Measurements from ENCODE around the gene ERRFI1.
"Not testable (repeated sequence)": the region's sequence is repeated elsewhere in the genome, so short reads cannot be mapped to it uniquely, and the experiment has no call there.

Gene ERRFI1

GRCh38 chr1:7967651-7968050 is 58.5 kb downstream of the ERRFI1 start:
- DNase-seq (ENCODE audit: low spot score), result no peak

GRCh38 chr1:7967196-7967595 is 58.9 kb downstream of the ERRFI1 start:
- no peak for DNase-seq (ENCODE audit: low spot score)

GRCh38 chr1:7964476-7964875 is 61.6 kb downstream of the ERRFI1 start:
- DNase-seq (ENCODE audit: low spot score), result no peak

- DNase-seq (ENCODE audit: low spot score), result not testable (repeated sequence)
Observed at GRCh38 chr1:7963841-7964240, 62.3 kb downstream of the ERRFI1 start.

- not testable (repeated sequence) for DNase-seq (ENCODE audit: low spot score)
Observed at GRCh38 chr1:7963378-7963730, 62.8 kb downstream of the ERRFI1 start.

- DNase-seq (ENCODE audit: low spot score), result no peak
Observed at GRCh38 chr1:7962636-7963377, 63.3 kb downstream of the ERRFI1 start.

- peak; percentile 7 for DNase-seq (ENCODE audit: low spot score)
Observed at GRCh38 chr1:7962014-7962335, 64.1 kb downstream of the ERRFI1 start.

All from CD4-positive, alpha-beta T cell treated with Interleukin-6 at 100 ng/mL for 8 hours (primary cell).